GM12872 (cell line): ENCODE measurements around the gene CC2D2B.

Experiments
- TF ChIP-seq, protein P1 (sequence below): IDR thresholded peaks from 3 replicates; pipeline ENCODE4 v1.5.1; 2011; ENCODE audit warnings: low read depth, mild to moderate bottlenecking, low read length, moderate library complexity; ENCODE audit not compliant: insufficient read depth

Gene CC2D2B

DNA sequence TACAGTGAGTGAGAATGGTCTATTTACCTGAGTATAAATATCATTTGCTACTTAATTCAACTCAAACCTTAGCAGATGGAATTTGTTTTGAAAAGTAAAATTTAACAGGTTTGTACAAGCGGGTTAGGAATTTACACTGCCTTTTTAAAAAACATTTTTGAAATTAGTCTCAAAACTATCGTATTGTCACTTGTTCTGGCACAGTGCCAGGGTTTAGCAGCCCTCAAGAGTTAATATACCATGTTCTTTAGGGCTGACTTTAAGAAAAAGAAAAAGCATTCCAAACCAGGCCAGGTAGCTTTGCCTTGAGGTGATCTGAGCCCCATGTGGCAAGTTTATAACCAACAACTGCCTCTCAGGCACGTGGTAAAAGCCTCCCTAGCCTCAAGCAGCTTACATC, 153.5 kb downstream of the CC2D2B start:
- TF ChIP-seq, protein P1, sequence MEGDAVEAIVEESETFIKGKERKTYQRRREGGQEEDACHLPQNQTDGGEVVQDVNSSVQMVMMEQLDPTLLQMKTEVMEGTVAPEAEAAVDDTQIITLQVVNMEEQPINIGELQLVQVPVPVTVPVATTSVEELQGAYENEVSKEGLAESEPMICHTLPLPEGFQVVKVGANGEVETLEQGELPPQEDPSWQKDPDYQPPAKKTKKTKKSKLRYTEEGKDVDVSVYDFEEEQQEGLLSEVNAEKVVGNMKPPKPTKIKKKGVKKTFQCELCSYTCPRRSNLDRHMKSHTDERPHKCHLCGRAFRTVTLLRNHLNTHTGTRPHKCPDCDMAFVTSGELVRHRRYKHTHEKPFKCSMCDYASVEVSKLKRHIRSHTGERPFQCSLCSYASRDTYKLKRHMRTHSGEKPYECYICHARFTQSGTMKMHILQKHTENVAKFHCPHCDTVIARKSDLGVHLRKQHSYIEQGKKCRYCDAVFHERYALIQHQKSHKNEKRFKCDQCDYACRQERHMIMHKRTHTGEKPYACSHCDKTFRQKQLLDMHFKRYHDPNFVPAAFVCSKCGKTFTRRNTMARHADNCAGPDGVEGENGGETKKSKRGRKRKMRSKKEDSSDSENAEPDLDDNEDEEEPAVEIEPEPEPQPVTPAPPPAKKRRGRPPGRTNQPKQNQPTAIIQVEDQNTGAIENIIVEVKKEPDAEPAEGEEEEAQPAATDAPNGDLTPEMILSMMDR = no peak

DNA sequence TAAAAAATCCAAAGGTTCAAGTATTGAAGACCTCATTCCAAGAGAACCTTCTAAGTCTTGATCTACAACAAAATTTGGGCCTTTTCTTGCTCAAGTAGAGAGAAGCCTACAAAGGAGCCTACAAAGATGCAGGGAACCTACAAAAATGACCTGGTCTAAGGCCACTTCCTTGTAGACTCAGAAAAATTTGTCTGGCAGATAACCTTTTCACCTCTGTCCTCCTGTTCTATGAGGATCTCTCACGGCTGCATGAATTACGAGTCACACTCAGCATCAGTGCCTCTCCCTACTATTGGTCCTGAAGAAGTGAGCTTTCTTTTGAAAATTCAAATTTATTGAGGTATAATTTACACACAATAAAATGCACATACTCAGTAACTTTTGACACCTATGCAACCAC, 164.9 kb downstream of the CC2D2B start:
- TF ChIP-seq, protein P1 = no peak

DNA sequence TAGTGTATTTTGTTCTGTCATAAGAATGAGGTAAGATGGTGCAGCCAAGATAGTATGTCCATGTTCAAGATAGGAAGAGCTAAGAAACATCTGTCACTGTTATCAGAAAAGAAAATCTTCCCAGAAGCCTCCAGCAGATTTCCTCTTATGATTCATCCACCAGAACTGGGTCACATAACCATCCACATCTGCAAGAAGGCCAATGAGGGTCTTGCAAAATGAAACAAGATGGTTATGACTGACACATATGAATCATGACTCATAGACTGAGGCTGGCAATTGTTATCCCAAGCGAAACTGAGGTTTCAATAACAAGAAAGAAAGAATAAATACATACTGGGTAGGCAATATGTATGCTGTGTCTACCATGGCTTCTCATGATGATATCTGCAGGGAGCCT, 165.9 kb downstream of the CC2D2B start:
- TF ChIP-seq, protein P1 = no peak

- TF ChIP-seq, protein P1 = no peak
Measured at GRCh38 chr10:96074776-96075175, 167.0 kb downstream of the CC2D2B start.

DNA sequence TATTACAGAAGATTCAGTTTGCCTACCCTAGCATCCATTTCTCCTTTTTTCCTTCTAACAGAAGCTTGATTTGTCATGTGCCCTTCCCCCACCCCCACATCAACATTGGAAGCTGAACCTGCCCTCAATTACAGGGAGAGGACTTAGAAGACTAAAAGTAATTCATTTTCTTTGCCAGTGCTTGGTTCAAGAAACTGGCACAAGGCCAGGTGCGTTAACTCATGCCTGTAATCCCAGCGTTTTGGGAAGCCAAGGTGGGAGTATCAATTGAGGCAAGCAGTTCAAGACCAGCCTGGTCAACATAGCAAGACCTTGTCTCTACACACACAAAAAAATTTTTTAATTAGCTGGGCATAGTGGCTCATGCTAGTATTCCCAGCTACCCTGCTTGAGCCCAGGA, 168.2 kb downstream of the CC2D2B start:
- TF ChIP-seq, protein P1 = no peak

GRCh38 chr10:96077156-96077555, 169.4 kb downstream of the CC2D2B start:
- TF ChIP-seq, protein P1 = no peak

GRCh38 chr10:96082153-96082552, 174.4 kb downstream of the CC2D2B start:
- TF ChIP-seq, protein P1 = no peak
